Liver (tissue), 9 donors: ENCODE data around the gene CR1. TPM values are rescaled to one million over a fixed set of nuclear protein-coding genes. Genes with fewer than 3 reads are reported as not detected.
A peak's percentile ranks its signal among the peaks of the same experiment; 100 is the strongest.
"Not testable (repeated sequence)": the region's sequence is repeated elsewhere in the genome, so short reads cannot be mapped to it uniquely, and the experiment has no call there.

Experiments used
- DNase-seq: peaks from one replicate; pipeline ENCODE4 v3.0.0-alpha.2; 2017; ENCODE audit warnings: low spot score
- H3K27ac ChIP-seq, 2 donors: one replicate each; pipeline ENCODE4 v1.7.0; 2013; ENCODE audit warnings: inconsistent platforms in 2 of 2, low read length in 2 of 2, control low read depth in 1 of 2, low read depth in 1 of 2, mild to moderate bottlenecking in 1 of 2
- H3K27me3 ChIP-seq, 4 donors: one replicate each; pipeline versions ENCODE4 v1.6.1 to v1.7.0; 2013; ENCODE audit warnings: low read length in 3 of 4, inconsistent platforms in 1 of 4, mild to moderate bottlenecking in 1 of 4, moderate library complexity in 1 of 4; ENCODE audit not compliant: control insufficient read depth in 4 of 4, insufficient read depth in 4 of 4
- H3K36me3 ChIP-seq, 4 donors: one replicate each; pipeline versions ENCODE4 v1.6.1 to v1.7.0; 2013; ENCODE audit warnings: low read length in 3 of 4, mild to moderate bottlenecking in 3 of 4, low read depth in 1 of 4, moderate library complexity in 1 of 4; ENCODE audit not compliant: control insufficient read depth in 4 of 4, insufficient read depth in 3 of 4
- H3K4me1 ChIP-seq, 4 donors: one replicate each; pipeline versions ENCODE4 v1.6.1 to v1.7.0; 2013; ENCODE audit warnings: low read length in 3 of 4, mild to moderate bottlenecking in 3 of 4, moderate library complexity in 1 of 4; ENCODE audit not compliant: control insufficient read depth in 4 of 4, insufficient read depth in 4 of 4
- H3K4me3 ChIP-seq, 3 donors: one replicate each; pipeline versions ENCODE4 v1.6.1 to v1.7.0; 2013; ENCODE audit warnings: low read length in 3 of 3, control low read depth in 1 of 3, low read depth in 1 of 3, mild to moderate bottlenecking in 1 of 3
- H3K9ac ChIP-seq, 2 donors: one replicate each; pipeline ENCODE4 v1.7.0; 2013; ENCODE audit warnings: low read length in 2 of 2, mild to moderate bottlenecking in 2 of 2, moderate library complexity in 2 of 2, control low read depth in 1 of 2, low read depth in 1 of 2
- H3K9me3 ChIP-seq, 4 donors: one replicate each; pipeline versions ENCODE4 v1.6.1 to v1.7.0; 2013; ENCODE audit warnings: low read length in 3 of 4; ENCODE audit not compliant: control insufficient read depth in 4 of 4
- WGBS: extraction: QIAGEN DNeasy Blood & Tissue Kit; methylation state at CpG from one replicate; pipeline ENCODE4 v1.1.7; 2013; 5-methylcytosine and 5-hydroxymethylcytosine counted together
- polyA plus RNA-seq, 2 donors: library from polyadenylated mRNA; stranded (reverse) in 1 of 2; unstranded in 1 of 2; fragments of 200-250 nt in 1 of 2; fragments of >200 nt in 1 of 2; fragmentation: Nextera tagmentation in 1 of 2; extraction: Ambion mirVana in 1 of 2; gene quantifications; one replicate each; pipeline versions ENCODE4 v1.2.1 to v1.2.3, GENCODE V29; 2013 to 2015
- total RNA-seq, 2 donors: library from RNA; depleted of rRNA; stranded (reverse); fragments of >200 nt; gene quantifications; one replicate each; pipeline ENCODE4 v1.2.3, GENCODE V29; 2014
- TF ChIP-seq, protein P1 (sequence below): fragments of 150-350 bp; IDR thresholded peaks from 2 replicates; pipeline ENCODE4 v1.5.1; 2017; ENCODE audit warnings: improper control_type of control experiment, low read depth, low read length; ENCODE audit not compliant: missing input control
- donor health status: healthy.
- donor health status: healthy.
- donor health status: healthy.
- donor health status: healthy.
- donor health status: healthy.

CR1 gene
- total and polyA plus RNA-seq, 4 donors: 0.78 to 16.7 (median 7.4) TPM

GRCh38 chr1:207519505-207520399 is 23.8 kb downstream of the CR1 start:
- Histone ChIP-seq H3K4me1 (no peaks in the 10 kb centered on the region), H3K27ac (no peak overlapping the region), H3K27me3 (no peaks in the 10 kb centered on the region), H3K9me3 (no peaks in the 10 kb centered on the region), H3K4me3 (no peak overlapping the region), H3K9ac (no peak overlapping the region), H3K36me3 (no peaks in the 10 kb centered on the region)
- peak; percentile 73 for DNase-seq
- 83% methylated on average over 23 of the region's 23 CpGs for WGBS
- TF ChIP-seq, protein P1, sequence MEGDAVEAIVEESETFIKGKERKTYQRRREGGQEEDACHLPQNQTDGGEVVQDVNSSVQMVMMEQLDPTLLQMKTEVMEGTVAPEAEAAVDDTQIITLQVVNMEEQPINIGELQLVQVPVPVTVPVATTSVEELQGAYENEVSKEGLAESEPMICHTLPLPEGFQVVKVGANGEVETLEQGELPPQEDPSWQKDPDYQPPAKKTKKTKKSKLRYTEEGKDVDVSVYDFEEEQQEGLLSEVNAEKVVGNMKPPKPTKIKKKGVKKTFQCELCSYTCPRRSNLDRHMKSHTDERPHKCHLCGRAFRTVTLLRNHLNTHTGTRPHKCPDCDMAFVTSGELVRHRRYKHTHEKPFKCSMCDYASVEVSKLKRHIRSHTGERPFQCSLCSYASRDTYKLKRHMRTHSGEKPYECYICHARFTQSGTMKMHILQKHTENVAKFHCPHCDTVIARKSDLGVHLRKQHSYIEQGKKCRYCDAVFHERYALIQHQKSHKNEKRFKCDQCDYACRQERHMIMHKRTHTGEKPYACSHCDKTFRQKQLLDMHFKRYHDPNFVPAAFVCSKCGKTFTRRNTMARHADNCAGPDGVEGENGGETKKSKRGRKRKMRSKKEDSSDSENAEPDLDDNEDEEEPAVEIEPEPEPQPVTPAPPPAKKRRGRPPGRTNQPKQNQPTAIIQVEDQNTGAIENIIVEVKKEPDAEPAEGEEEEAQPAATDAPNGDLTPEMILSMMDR: no peak

DNA sequence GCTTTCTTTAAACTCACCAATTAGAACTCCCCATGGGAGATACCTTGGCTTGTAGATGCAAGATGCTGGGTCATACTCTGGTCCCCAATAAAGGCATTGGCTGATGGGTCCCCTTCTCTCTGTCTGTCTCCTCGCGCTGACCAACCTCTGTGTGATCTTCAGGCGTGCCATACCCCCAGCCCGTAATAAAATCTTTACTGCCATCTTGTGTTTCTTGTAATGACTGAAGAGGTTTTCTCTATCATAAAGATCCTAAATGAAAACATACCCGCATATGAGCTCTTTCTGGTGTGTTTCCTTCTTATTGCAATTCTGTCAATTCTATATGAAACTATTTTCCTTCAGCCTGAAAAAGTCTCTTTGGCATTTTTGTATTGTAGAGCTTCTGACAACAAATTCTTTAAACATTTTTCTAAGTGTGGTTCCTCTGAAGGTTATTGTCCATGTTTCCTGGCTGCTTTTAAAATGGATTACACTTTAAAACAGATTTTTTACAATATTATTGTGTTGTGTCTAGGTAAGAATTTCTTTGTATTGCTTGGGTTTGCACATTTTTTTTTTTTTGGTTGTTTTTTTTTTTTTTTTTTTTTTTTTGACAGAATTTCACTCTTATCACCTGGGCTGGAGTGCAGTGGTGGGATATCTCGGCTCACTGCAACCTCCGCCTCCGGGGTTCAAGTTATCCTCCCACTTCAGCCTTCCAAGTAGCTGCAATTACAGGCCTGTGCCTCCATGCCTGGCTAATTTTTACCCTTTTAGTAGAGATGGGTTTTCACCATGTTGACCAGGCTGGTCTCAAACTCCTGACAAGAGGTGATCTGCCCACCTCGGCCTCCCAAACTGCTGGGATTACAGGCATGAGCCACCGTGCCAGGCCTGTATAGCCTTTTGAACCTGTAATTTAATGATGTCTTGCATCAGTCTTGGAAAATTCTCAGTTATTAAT is 24.7 kb downstream of the CR1 start:
- H3K4me1 ChIP-seq, H3K4me3 ChIP-seq, H3K27ac ChIP-seq, H3K27me3 ChIP-seq, H3K9ac ChIP-seq, H3K36me3 ChIP-seq, H3K9me3 ChIP-seq: not testable (repeated sequence)
- WGBS: 89% methylated on average over 10 of the region's 10 CpGs
- DNase-seq: peak; percentile 46

DNA sequence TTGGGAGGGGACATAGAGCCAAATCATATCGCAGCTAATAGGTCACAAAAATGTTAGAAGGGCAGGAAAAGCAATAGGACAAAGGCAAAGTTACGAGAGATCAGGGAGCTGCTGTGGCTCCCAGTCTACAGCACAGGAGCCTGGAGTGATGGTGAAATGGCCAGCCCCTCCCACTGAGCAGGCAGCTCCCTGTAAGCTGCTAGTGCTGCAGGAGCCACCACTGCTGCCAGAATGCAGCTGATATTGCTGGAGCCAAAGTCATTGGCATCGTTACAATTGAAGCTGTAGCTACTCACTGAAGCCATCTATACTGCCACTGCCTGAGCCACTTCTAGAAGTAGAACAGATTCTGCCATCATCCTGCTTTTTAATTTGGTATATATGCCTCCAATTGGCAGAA is 29.3 kb downstream of the CR1 start:
- 43% methylated on average over 1 of the region's 3 CpGs for WGBS
- DNase-seq, H3K27ac ChIP-seq, H3K9ac ChIP-seq, H3K36me3 ChIP-seq, H3K27me3 ChIP-seq, H3K4me3 ChIP-seq, H3K9me3 ChIP-seq, H3K4me1 ChIP-seq: not testable (repeated sequence)

- not testable (repeated sequence) for H3K9me3 ChIP-seq, H3K36me3 ChIP-seq, H3K9ac ChIP-seq, H3K27me3 ChIP-seq, H3K4me1 ChIP-seq, H3K27ac ChIP-seq, DNase-seq, H3K4me3 ChIP-seq
- WGBS: no CpG with 5 or more reads among the region's 1 CpG
Measured at GRCh38 chr1:207528401-207528800, 32.4 kb downstream of the CR1 start.

DNA sequence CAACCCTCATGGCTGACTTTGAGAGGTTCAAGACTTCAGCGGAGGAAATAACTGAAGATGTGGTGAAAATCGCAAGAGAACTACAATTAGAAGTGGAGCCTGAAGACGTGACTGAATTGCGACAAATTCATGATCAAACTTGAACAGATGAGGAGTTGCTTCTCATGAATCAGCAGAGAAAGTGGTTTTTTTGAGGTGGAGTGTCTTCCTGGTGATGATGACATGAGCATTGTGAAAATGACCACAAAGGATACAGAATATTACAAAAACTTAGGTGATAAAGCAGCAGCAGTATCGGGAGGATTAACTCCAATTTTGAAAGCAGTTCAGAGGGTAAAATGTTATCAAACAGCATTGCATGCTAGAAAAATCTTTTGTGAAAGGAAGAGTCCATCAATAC is 40.3 kb downstream of the CR1 start:
- not testable (repeated sequence) for H3K9ac ChIP-seq, H3K9me3 ChIP-seq, H3K36me3 ChIP-seq, DNase-seq, H3K27me3 ChIP-seq, H3K4me1 ChIP-seq, H3K27ac ChIP-seq, H3K4me3 ChIP-seq
- WGBS: no CpG with 5 or more reads among the region's 5 CpGs

DNA sequence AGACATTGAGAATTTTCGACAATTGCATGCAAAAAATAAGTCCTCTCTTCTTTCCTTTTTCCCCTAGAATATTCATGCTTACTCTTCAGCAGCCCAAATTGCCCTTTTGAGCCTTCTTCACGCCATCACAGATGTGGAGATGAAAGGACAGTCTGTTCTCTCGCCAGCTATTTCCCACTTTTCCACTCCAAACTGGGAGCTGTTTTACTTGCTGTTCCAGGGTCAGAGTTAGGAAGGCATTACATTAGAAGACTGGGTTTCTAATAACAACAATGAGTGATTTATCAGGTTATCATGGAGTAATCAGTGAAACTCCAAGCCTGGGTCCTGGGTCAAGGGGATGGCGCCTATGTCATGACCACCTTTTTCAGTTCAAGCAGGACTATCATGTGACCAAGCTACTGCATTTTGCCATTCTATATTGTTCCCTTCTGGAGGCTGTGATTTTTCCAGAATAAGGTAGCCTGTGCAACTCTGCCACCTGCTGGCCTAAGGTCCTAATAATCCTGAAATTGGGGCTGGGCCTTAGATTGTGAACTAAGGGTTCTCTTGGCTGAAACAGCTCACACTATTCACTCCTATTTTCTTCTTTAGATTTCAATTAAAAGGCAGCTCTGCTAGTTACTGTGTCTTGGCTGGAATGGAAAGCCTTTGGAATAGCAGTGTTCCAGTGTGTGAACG is 50.9 kb downstream of the CR1 start:
- H3K9ac ChIP-seq, H3K4me1 ChIP-seq, H3K9me3 ChIP-seq, H3K27me3 ChIP-seq, H3K27ac ChIP-seq, DNase-seq, H3K36me3 ChIP-seq, H3K4me3 ChIP-seq: not testable (repeated sequence)
- no CpG with 5 or more reads among the region's 5 CpGs for WGBS

DNA sequence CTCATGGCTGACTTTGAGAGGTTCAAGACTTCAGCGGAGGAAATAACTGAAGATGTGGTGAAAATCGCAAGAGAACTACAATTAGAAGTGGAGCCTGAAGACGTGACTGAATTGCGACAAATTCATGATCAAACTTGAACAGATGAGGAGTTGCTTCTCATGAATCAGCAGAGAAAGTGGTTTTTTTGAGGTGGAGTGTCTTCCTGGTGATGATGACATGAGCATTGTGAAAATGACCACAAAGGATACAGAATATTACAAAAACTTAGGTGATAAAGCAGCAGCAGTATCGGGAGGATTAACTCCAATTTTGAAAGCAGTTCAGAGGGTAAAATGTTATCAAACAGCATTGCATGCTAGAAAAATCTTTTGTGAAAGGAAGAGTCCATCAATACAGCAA is 58.9 kb downstream of the CR1 start:
- H3K27me3 ChIP-seq, DNase-seq, H3K36me3 ChIP-seq, H3K27ac ChIP-seq, H3K9me3 ChIP-seq, H3K9ac ChIP-seq, H3K4me1 ChIP-seq, H3K4me3 ChIP-seq: not testable (repeated sequence)
- WGBS: no CpG with 5 or more reads among the region's 5 CpGs
